ENCODE results near the gene GALNT14. TPM values are rescaled to one million over a fixed set of nuclear protein-coding genes. Genes with fewer than 3 reads are reported as not detected.

The GALNT14 gene
- total and polyA plus RNA-seq, 2 donors (not counting 1 experiment from before 2014, with no cell fraction given): 3.1 to 6.2 TPM

DNA sequence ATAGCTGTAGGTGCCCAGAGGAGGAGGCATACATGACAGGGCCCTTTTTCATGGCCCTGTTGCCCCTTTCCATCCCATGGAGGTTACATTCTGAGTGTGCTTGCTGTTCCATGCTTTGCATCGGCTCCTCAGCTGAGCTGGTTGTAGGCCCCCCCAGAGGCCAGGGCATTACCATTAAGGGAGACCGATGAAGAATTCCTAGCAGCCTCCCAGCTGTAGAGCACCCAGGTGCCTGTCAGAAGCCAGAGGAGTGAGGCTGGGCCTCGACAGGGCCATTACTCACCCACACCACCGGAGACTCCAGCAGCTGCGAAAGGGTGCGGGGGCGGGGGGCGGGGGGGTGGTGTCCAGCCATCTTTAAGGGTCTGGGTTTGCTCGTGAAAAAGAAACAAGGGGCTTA is 72.2 kb downstream of the GALNT14 start:
- Histone ChIP-seq H3K9me3 (ENCODE audit: control extremely low read depth in 1 of 3, control insufficient read depth in 2 of 3, insufficient read depth in 1 of 3, low read length in 2 of 3) (no peaks in the 10 kb centered on the region), H3K9ac (ENCODE audit: low read length) (no peak overlapping the region), H4K20me1 (ENCODE audit: control insufficient read depth, insufficient read depth, low read length, poor library complexity, severe bottlenecking) (no peaks in the 10 kb centered on the region), H3K27me3 (replicated peaks in 1 of 4; ENCODE audit: control extremely low read depth in 1 of 4, control insufficient read depth in 3 of 4, insufficient read depth in 4 of 4, low read length in 3 of 4) (no peaks in the 10 kb centered on the region), H3K79me2 (ENCODE audit: control insufficient read depth, insufficient read depth, low read length) (no peaks in the 10 kb centered on the region), H3K4me2 (replicated peaks; ENCODE audit: low read depth, low read length, poor library complexity, severe bottlenecking) (no peak overlapping the region), H3K4me1 (ENCODE audit: control insufficient read depth in 2 of 2, insufficient read depth in 2 of 2, low read length in 2 of 2) (no peaks in the 10 kb centered on the region), H3K27ac (ENCODE audit: low read length in 2 of 2) (no peak overlapping the region), H3K36me3 (replicated peaks in 1 of 2; ENCODE audit: control extremely low read depth in 1 of 2, control insufficient read depth in 1 of 2, extremely low read depth in 1 of 2, insufficient read depth in 2 of 2, low read length in 1 of 2) (no peaks in the 10 kb centered on the region), H2AFZ (ENCODE audit: insufficient read depth, low read depth, low read length, poor library complexity, severe bottlenecking) (no peak overlapping the region), H3K4me3 (ENCODE audit: control extremely low read depth in 1 of 5, extremely low read depth in 1 of 5, insufficient read depth in 1 of 5, low read depth in 2 of 5, low read length in 4 of 5) (no peak overlapping the region)
- Mint-ChIP-seq H3K9me3 (ENCODE audit: insufficient read depth) (no peaks in the 10 kb centered on the region), H3K27me3 (no peaks in the 10 kb centered on the region), H3K27ac (no peak overlapping the region), H3K4me3 (no peak overlapping the region), H3K4me1 (no peaks in the 10 kb centered on the region)
- ChIA-PET CTCF (no interaction called here), POLR2A (no interaction called here)
- 100% methylated on average over 8 of the region's 9 CpGs for WGBS (ENCODE audit: insufficient coverage)
- intact Hi-C loops (cut with micrococcal nuclease): no loop called here
- ATAC-seq (ENCODE audit: low read depth): no peak
- no peak for DNase-seq
- TF ChIP-seq CTCF (IDR thresholded peaks at IDR 0.05) (no peak), EZH2 (IDR thresholded peaks at IDR 0.05; ENCODE audit: borderline replicate concordance, insufficient read depth, low read depth, low read length, poor library complexity, severe bottlenecking) (no peak)

DNA sequence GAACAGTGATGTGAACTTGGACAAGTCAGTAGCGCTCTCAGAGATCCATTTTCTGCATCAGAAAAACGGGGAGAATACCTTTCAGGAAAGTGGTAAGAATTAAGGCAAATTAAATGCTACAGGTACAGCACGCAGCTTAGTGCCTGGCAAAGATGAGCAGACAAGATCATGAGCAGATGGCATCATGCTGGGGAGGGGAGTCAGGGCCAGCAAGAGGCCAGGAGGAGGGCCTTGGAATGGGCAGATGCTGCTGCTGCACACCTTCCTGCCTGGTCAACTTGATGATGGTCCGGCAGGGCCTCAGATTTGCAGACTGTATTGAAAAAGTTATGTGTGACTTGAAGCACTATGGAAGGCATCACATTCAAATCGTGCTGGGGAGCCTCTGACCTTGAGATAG is 72.9 kb downstream of the GALNT14 start:
- H3K79me2 ChIP-seq (ENCODE audit: control insufficient read depth, insufficient read depth, low read length): no peaks in the 10 kb centered on the region
- TF ChIP-seq CTCF (IDR thresholded peaks at IDR 0.05) (no peak), EZH2 (IDR thresholded peaks at IDR 0.05; ENCODE audit: borderline replicate concordance, insufficient read depth, low read depth, low read length, poor library complexity, severe bottlenecking) (no peak)
- peaks cover 2% of the 10 kb centered on the region for H3K9me3 Mint-ChIP-seq (ENCODE audit: insufficient read depth)
- no peaks in the 10 kb centered on the region for H3K4me1 ChIP-seq (ENCODE audit: control insufficient read depth in 2 of 2, insufficient read depth in 2 of 2, low read length in 2 of 2)
- ChIA-PET CTCF (no interaction called here), POLR2A (no interaction called here)
- no peak overlapping the region for H3K4me3 ChIP-seq (ENCODE audit: control extremely low read depth in 1 of 5, extremely low read depth in 1 of 5, insufficient read depth in 1 of 5, low read depth in 2 of 5, low read length in 4 of 5)
- H3K4me1 Mint-ChIP-seq: no peaks in the 10 kb centered on the region
- DNase-seq (no peak), ATAC-seq (ENCODE audit: low read depth) (no peak)
- intact Hi-C loops (cut with micrococcal nuclease): no loop called here
- no peak overlapping the region for H3K4me2 ChIP-seq (replicated peaks; ENCODE audit: low read depth, low read length, poor library complexity, severe bottlenecking)
- no peaks in the 10 kb centered on the region for H3K27me3 ChIP-seq (replicated peaks in 1 of 4; ENCODE audit: control extremely low read depth in 1 of 4, control insufficient read depth in 3 of 4, insufficient read depth in 4 of 4, low read length in 3 of 4)
- H3K9ac ChIP-seq (ENCODE audit: low read length): no peak overlapping the region
- no peak overlapping the region for H3K27ac ChIP-seq (ENCODE audit: low read length in 2 of 2)
- H3K9me3 ChIP-seq (ENCODE audit: control extremely low read depth in 1 of 3, control insufficient read depth in 2 of 3, insufficient read depth in 1 of 3, low read length in 2 of 3): peaks cover 0 to 4% (median 0%) of the 10 kb centered on the region in 3 donors
- 100% methylated on average over 3 of the region's 5 CpGs for WGBS (ENCODE audit: insufficient coverage)
- no peaks in the 10 kb centered on the region for H3K36me3 ChIP-seq (replicated peaks in 1 of 2; ENCODE audit: control extremely low read depth in 1 of 2, control insufficient read depth in 1 of 2, extremely low read depth in 1 of 2, insufficient read depth in 2 of 2, low read length in 1 of 2)
- H3K27me3 Mint-ChIP-seq: no peaks in the 10 kb centered on the region
- no peak overlapping the region for H3K27ac Mint-ChIP-seq
- H3K4me3 Mint-ChIP-seq: no peak overlapping the region
- H2AFZ ChIP-seq (ENCODE audit: insufficient read depth, low read depth, low read length, poor library complexity, severe bottlenecking): no peak overlapping the region
- H4K20me1 ChIP-seq (ENCODE audit: control insufficient read depth, insufficient read depth, low read length, poor library complexity, severe bottlenecking): no peaks in the 10 kb centered on the region

All from B cell (primary cell).